Stimulated activated CD4-positive, alpha-beta T cell treated with anti-CD3 and anti-CD28 coated beads, Interleukin-4, amount 100 ng/mL, for 4 hours (primary cell): Measurements from ENCODE around the gene ARHGEF12.
A peak's percentile ranks its signal among the peaks of the same experiment; 100 is the strongest.

Experiments used
- DNase-seq, 2 experiments: peaks; one replicate each; pipeline ENCODE4 v3.0.0-alpha.2; 2020

Gene ARHGEF12

GRCh38 chr11:120317689-120318480 is 18.3 kb upstream of the ARHGEF12 start:
- no peak for DNase-seq

GRCh38 chr11:120318906-120319305 is 17.3 kb upstream of the ARHGEF12 start:
- DNase-seq: no peak

- DNase-seq: peak; percentile 13 to 36
Observed at GRCh38 chr11:120324932-120325810, 11.0 kb upstream of the ARHGEF12 start, which contains the start of gene TLCD5. TSS of gene TLCD5 (plus strand) at chr11:120325299. CDS start at chr11:120327442, 2,143 bp downstream.

GRCh38 chr11:120326228-120326627 is 10.0 kb upstream of the ARHGEF12 start:
- no peak for DNase-seq

GRCh38 chr11:120326845-120327281 is 9.3 kb upstream of the ARHGEF12 start:
- no peak for DNase-seq

- no peak for DNase-seq
Observed at GRCh38 chr11:120327311-120327710, 8.9 kb upstream of the ARHGEF12 start.

- DNase-seq: no peak
Observed at GRCh38 chr11:120329556-120329955, 6.7 kb upstream of the ARHGEF12 start.

GRCh38 chr11:120330045-120330444 is 6.2 kb upstream of the ARHGEF12 start:
- no peak for DNase-seq

GRCh38 chr11:120331301-120331996 is 4.8 kb upstream of the ARHGEF12 start:
- no peak for DNase-seq

- no peak for DNase-seq
Observed at GRCh38 chr11:120332822-120333716, 3.1 kb upstream of the ARHGEF12 start.

- no peak for DNase-seq
Observed at GRCh38 chr11:120333801-120334200, 2.4 kb upstream of the ARHGEF12 start.

GRCh38 chr11:120334332-120334731 is 1.9 kb upstream of the ARHGEF12 start:
- no peak for DNase-seq

- DNase-seq: peak; percentile 16 to 40
Observed at GRCh38 chr11:120334894-120335462, 1.2 kb upstream of the ARHGEF12 start.

GRCh38 chr11:120335556-120335907 is 681 bp upstream of the ARHGEF12 start:
- peak in 1 of 2 experiments; percentile 15 for DNase-seq

GRCh38 chr11:120336641-120337354 is 585 bp downstream of the ARHGEF12 start:
- peak in 1 of 2 experiments; percentile 45 for DNase-seq

GRCh38 chr11:120337355-120338106 is 1.3 kb downstream of the ARHGEF12 start:
- DNase-seq: no peak

- no peak for DNase-seq
Observed at GRCh38 chr11:120338107-120338933, 2.1 kb downstream of the ARHGEF12 start.

- no peak for DNase-seq
Observed at GRCh38 chr11:120339394-120339890, 3.2 kb downstream of the ARHGEF12 start.

GRCh38 chr11:120340529-120340928 is 4.3 kb downstream of the ARHGEF12 start:
- no peak for DNase-seq
